H1 (cell line): Measurements from ENCODE around the gene SPACA9. TPM values are rescaled to one million over a fixed set of nuclear protein-coding genes. Genes with fewer than 3 reads are reported as not detected.

Source experiments
- CHD1 ChIP-seq: IDR thresholded peaks from 2 replicates; pipeline ENCODE4 v1.6.1; 2012; ENCODE audit warnings: low read depth, low read length, improper control_type of control experiment
- RXRA ChIP-seq: IDR thresholded peaks from 2 replicates; pipeline ENCODE4 v1.6.1; 2011; ENCODE audit warnings: low read depth, mild to moderate bottlenecking, low read length, moderate library complexity; ENCODE audit not compliant: insufficient read depth
- TAF7 ChIP-seq: optimal IDR thresholded peaks from 2 replicates; pipeline ENCODE3; 2011; ENCODE audit warnings: low read depth, mild to moderate bottlenecking, inconsistent platforms, low read length, moderate library complexity, borderline replicate concordance
- polyA plus RNA-seq, 7 experiments: library from polyadenylated mRNA; depleted of rRNA in 3 of 7; stranded (reverse) in 5 of 7; unstranded in 2 of 7; fragments of >200 nt in 5 of 7; fragments of 200-250 nt in 2 of 7; gene quantifications; 1 replicate in 5 of 7; 2 replicates in 1 of 7; 4 replicates in 1 of 7; pipeline versions ENCODE4 v1.2.1 to v1.2.3, GENCODE V29; 2011 to 2013; ENCODE audit warnings: missing spikeins in 2 of 7, mixed read lengths in 2 of 7
- total RNA-seq: library from RNA; stranded (reverse); fragmentation: NEBNext Ultra II Directional; extraction: Animal tissue kit (Norgen Biotek cat#: 25700); gene quantifications from 2 replicates; pipeline ENCODE4 v1.2.1, GENCODE V29; 2021

SPACA9 gene
- total and polyA plus RNA-seq, 2 of the 8 experiments (the other 6 are each of a cell fraction or from before 2014, with no cell fraction given): 0.63 to 1.3 TPM

GRCh38 chr9:132877458-132877823 is 1.3 kb upstream of the SPACA9 start (continued):
- TF ChIP-seq RXRA (no peak), TAF7 (no peak), CHD1 (no peak)
